GM18909 (cell line): ENCODE results near the gene OR2F1.
"Not testable (repeated sequence)": the region's sequence is repeated elsewhere in the genome, so short reads cannot be mapped to it uniquely, and the experiment has no call there.

ENCODE experiments used
- ATAC-seq: cut with Tn5 transposase; IDR thresholded peaks from one replicate; pipeline ENCODE4 v1.9.1; 2021; ENCODE audit warnings: mild to moderate bottlenecking; ENCODE audit not compliant: unreplicated experiment, poor library complexity

Gene OR2F1

GRCh38 chr7:144004703-144005102, 50.1 kb downstream of the OR2F1 start:
- no peak for ATAC-seq

DNA sequence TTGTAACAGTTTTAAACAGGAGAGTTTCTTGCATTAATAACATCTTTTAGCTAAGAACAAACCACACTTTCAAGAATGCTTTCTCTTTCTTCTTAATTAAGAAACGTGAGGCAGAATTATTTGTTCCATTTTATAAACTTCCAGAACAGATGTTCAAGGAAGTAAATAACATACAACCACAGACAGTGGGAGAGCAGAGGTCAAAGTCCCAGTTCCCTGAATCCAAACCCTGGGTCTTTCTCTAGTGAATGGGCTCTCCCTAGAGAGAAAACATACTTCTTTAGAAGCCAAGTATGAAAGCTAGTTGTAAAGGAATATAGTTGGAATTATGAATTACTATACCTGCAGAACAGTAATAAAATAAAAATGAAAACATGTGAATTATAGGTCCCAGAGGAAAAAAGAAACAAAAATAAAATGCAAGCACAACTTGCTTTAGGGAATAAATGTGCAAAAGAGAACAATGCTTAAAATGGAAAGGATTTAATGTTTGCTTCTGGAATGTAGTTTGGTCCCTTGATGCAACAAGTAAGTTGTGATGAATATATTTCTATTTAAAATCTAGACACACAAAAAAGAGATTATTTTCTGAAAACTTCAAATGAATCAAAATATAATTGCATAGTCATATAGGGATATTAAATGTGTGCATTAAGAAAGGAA, 51.5 kb downstream of the OR2F1 start:
- no peak for ATAC-seq

DNA sequence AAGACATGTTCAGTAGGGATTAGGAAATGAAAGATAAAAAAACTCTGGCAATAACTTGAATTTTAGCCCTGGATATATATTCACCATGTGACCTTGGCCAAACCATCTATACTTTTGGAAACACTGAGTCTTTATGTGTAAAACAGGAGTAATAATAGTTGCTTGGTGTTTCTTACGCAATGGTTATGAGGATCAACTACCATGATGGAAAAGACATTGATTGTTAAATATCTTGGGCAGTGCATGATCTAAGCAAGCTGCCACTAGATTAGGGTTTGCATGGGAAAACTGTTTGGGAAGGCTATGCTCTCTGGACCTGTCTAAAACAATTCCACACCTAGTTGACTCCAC, 52.0 kb downstream of the OR2F1 start:
- no peak for ATAC-seq

DNA sequence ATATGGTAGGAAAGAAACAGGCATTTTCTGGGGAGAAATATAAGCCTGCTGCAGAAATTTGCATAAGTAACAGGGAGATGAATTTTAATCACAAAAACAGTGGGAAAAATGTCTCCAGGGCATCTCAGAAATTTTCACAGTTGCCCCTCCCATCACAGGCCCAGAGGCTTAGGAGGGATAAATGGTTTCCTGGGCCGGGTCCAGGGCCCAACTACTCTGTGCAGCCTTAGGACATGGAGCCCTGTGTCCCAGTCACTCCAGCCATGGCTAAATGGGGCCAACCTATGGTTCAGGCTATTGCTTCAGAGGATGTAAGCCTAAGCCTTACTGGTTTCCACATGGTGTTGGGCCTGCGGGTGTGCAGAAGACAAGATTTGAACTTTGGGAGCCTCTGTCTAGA, 54.7 kb downstream of the OR2F1 start:
- no peak for ATAC-seq

- not testable (repeated sequence) for ATAC-seq
Observed at GRCh38 chr7:144010061-144010460, 55.4 kb downstream of the OR2F1 start.

GRCh38 chr7:144010821-144011220, 56.2 kb downstream of the OR2F1 start:
- not testable (repeated sequence) for ATAC-seq

GRCh38 chr7:144011458-144012230, 57.0 kb downstream of the OR2F1 start:
- no peak for ATAC-seq
